ENCODE data around the gene LMX1B. TPM values are rescaled to one million over a fixed set of nuclear protein-coding genes. Genes with fewer than 3 reads are reported as not detected.

Gene LMX1B
- polyA plus RNA-seq, 1 of the 3 experiments (the other 2 are of a cell fraction) = not detected

- peaks cover 0 to 7% of the 10 kb centered on the region in 2 experiments; a peak in 1 of 4 replicates for H3K4me1 ChIP-seq (ENCODE audit: control insufficient read depth in 1 of 2, insufficient read depth in 2 of 2, low read depth in 1 of 2, low read length in 1 of 2)
- POLR2A ChIA-PET = no interaction called here
Measured at GRCh38 chr9:126589349-126589748, 24.4 kb upstream of the LMX1B start.

More at GRCh38 chr9:126589349-126589748, 24.4 kb upstream of the LMX1B start:
- Histone ChIP-seq H3K27me3 (ENCODE audit: insufficient read depth) (peaks cover 24% of the 10 kb centered on the region), H3F3A (replicated peaks; ENCODE audit: insufficient read depth) (no peaks in the 10 kb centered on the region), H3K36me3 (replicated peaks in 1 of 2; ENCODE audit: control insufficient read depth in 1 of 2, insufficient read depth in 2 of 2, low read length in 1 of 2) (no peaks in the 10 kb centered on the region), H3K79me2 (ENCODE audit: insufficient read depth) (no peaks in the 10 kb centered on the region), H3K9ac (no peak overlapping the region), H3K9me2 (no peaks in the 10 kb centered on the region), H3K4me3 (ENCODE audit: low read depth in 2 of 2, low read length in 1 of 2) (no peak overlapping the region), H3K9me3 (no peaks in the 10 kb centered on the region), H3K27ac (ENCODE audit: low read depth in 2 of 2, low read length in 1 of 2) (no peak overlapping the region), H2AFZ (ENCODE audit: low read depth) (no peak overlapping the region), H3K4me2 (no peak overlapping the region), H4K20me1 (ENCODE audit: insufficient read depth) (no peaks in the 10 kb centered on the region)
- TF ChIP-seq FOXM1 (IDR thresholded peaks at IDR 0.05; ENCODE audit: low read depth) = no peak
- TF ChIP-seq SIN3A (IDR thresholded peaks at IDR 0.05; ENCODE audit: borderline replicate concordance, low read depth, low read length) = no peak
- TF ChIP-seq RFX5 (IDR thresholded peaks at IDR 0.05; ENCODE audit: low read length) = no peak
- no peak for TF ChIP-seq REST (IDR thresholded peaks at IDR 0.05; ENCODE audit: low read depth, low read length)
- no peak for TF ChIP-seq EP300 (IDR thresholded peaks at IDR 0.05; ENCODE audit: borderline replicate concordance in 1 of 2, low read depth in 1 of 2, low read length in 1 of 2)
- no peak for TF ChIP-seq GABPA (IDR thresholded peaks at IDR 0.05; ENCODE audit: low read depth)
- no peak for TF ChIP-seq USF2 (IDR thresholded peaks at IDR 0.05; ENCODE audit: borderline replicate concordance, low read depth, low read length)
- no peak for TF ChIP-seq IRF3 (IDR thresholded peaks at IDR 0.05; ENCODE audit: low read depth, low read length)
- no peak for TF ChIP-seq PBX3 (IDR thresholded peaks at IDR 0.05)
- no peak for TF ChIP-seq YY1 (IDR thresholded peaks at IDR 0.05; ENCODE audit: low read depth)
- no peak for TF ChIP-seq RXRA (IDR thresholded peaks at IDR 0.05; ENCODE audit: borderline replicate concordance, low read depth)
- TF ChIP-seq TAF1 (IDR thresholded peaks at IDR 0.05; ENCODE audit: borderline replicate concordance, low read depth, low read length) = no peak
- no peak for TF ChIP-seq ZBTB33 (IDR thresholded peaks at IDR 0.05; ENCODE audit: borderline replicate concordance, low read depth)
- TF ChIP-seq EZH2phosphoT487 (IDR thresholded peaks at IDR 0.05; ENCODE audit: borderline replicate concordance, low read depth) = no peak
- no peak for TF ChIP-seq SMC3 (IDR thresholded peaks at IDR 0.05; ENCODE audit: low read depth, low read length)
- TF ChIP-seq POLR2AphosphoS5 (IDR thresholded peaks at IDR 0.05; ENCODE audit: low read depth, low read length) = no peak
- TF ChIP-seq CHD2 (IDR thresholded peaks at IDR 0.05; ENCODE audit: low read length, partially characterized antibody) = no peak
- TF ChIP-seq USF1 (IDR thresholded peaks at IDR 0.05; ENCODE audit: borderline replicate concordance, low read depth) = no peak
- DNase-seq = no peak
- WGBS (ENCODE audit: low lambda C conversion rate) = 41% methylated on average over 6 of the region's 6 CpGs
- CTCF ChIA-PET = interaction anchor here (1.6 kb wide), 1 partner anchor 14 kb away, joined by 3 read pairs; no protein-coding TSS in a partner anchor

Measured in SK-N-SH (cell line).